NCI-H1092 (cell line): ENCODE data around the gene OSMR.

Experiments
- DNase-seq: peaks from one replicate; lab custom pipeline; 2025; lab: John Stamatoyannopoulos, UW

Gene OSMR

GRCh38 chr5:38871790-38872551, 26.2 kb downstream of the OSMR start:
- DNase-seq = no peak

- no peak for DNase-seq
Observed at GRCh38 chr5:38872826-38873225, 27.0 kb downstream of the OSMR start.

GRCh38 chr5:38874948-38875456, 29.2 kb downstream of the OSMR start:
- DNase-seq = no peak

GRCh38 chr5:38878391-38879077, 32.7 kb downstream of the OSMR start:
- no peak for DNase-seq

GRCh38 chr5:38879078-38879460, 33.3 kb downstream of the OSMR start:
- no peak for DNase-seq

- DNase-seq = no peak
Observed at GRCh38 chr5:38883842-38884241, 38.0 kb downstream of the OSMR start.

- DNase-seq = no peak
Observed at GRCh38 chr5:38885208-38885607, 39.4 kb downstream of the OSMR start.

- DNase-seq = no peak
Observed at GRCh38 chr5:38888041-38888440, 42.2 kb downstream of the OSMR start.

- DNase-seq = no peak
Observed at GRCh38 chr5:38889424-38889823, 43.6 kb downstream of the OSMR start.

GRCh38 chr5:38891563-38891962, 45.8 kb downstream of the OSMR start:
- DNase-seq = no peak

- DNase-seq = no peak
Observed at GRCh38 chr5:38892363-38892762, 46.6 kb downstream of the OSMR start.

GRCh38 chr5:38896760-38897159, 50.9 kb downstream of the OSMR start:
- DNase-seq = no peak

- no peak for DNase-seq
Observed at GRCh38 chr5:38899936-38900335, 54.1 kb downstream of the OSMR start.

- no peak for DNase-seq
Observed at GRCh38 chr5:38905516-38905915, 59.7 kb downstream of the OSMR start.

GRCh38 chr5:38906503-38906902, 60.7 kb downstream of the OSMR start:
- no peak for DNase-seq

GRCh38 chr5:38911933-38912332, 66.1 kb downstream of the OSMR start:
- DNase-seq = no peak

- DNase-seq = no peak
Observed at GRCh38 chr5:38913714-38914113, 67.9 kb downstream of the OSMR start.

GRCh38 chr5:38916802-38917201, 71.0 kb downstream of the OSMR start:
- no peak for DNase-seq

- no peak for DNase-seq
Observed at GRCh38 chr5:38921174-38921573, 75.4 kb downstream of the OSMR start.

GRCh38 chr5:38922199-38922598, 76.4 kb downstream of the OSMR start:
- DNase-seq = no peak

- no peak for DNase-seq
Observed at GRCh38 chr5:38923661-38924451, 78.0 kb downstream of the OSMR start.

GRCh38 chr5:38925154-38925925, 79.5 kb downstream of the OSMR start:
- DNase-seq = no peak
